H1 (cell line): ENCODE results near the gene PRG2. TPM values are rescaled to one million over a fixed set of nuclear protein-coding genes. Genes with fewer than 3 reads are reported as not detected.

Source experiments
- CTCF ChIA-PET: fragments of 300-600 bp; sonication (Branson Sonifier 250); formaldehyde crosslinking; loops from one replicate; lab custom pipeline; 2021; ENCODE audit not compliant: partially characterized antibody; lab: Charles Lee
- POLR2A ChIA-PET: fragments of 300-600 bp; sonication (Branson Sonifier 250); formaldehyde crosslinking; loops from one replicate; lab custom pipeline; 2021; ENCODE audit warnings: inconsistent platforms; ENCODE audit not compliant: partially characterized antibody; lab: Charles Lee
- DNase-seq, 2 experiments: peaks; one replicate each; pipeline versions ENCODE4 v3.0.0 to v3.0.0-alpha.2; 2010 to 2022; ENCODE audit warnings: low spot score in 2 of 2, low read depth in 1 of 2, mixed read lengths in 1 of 2
- FAIRE-seq: peaks from 2 replicates; lab custom pipeline; 2011; peaks lifted over from hg19 to GRCh38; lab: Jason Lieb, UNC
- H2AFZ ChIP-seq: 2 replicates; pipeline ENCODE4 v1.8.1; 2012; ENCODE audit warnings: low read length, inconsistent platforms
- H2AK5ac ChIP-seq: 2 replicates; pipeline ENCODE4 v1.6.1; 2013; ENCODE audit warnings: low read depth, low read length
- H2BK120ac ChIP-seq: replicated peaks from 2 replicates; pipeline ENCODE3; 2013; ENCODE audit warnings: low read depth, low read length, inconsistent platforms
- H2BK12ac ChIP-seq: 2 replicates; pipeline ENCODE4 v1.6.1; 2013; ENCODE audit warnings: low read depth, low read length
- H2BK15ac ChIP-seq: 2 replicates; pipeline ENCODE4 v1.6.1; 2013; ENCODE audit warnings: low read length
- H2BK20ac ChIP-seq: 2 replicates; pipeline ENCODE4 v1.6.1; 2013; ENCODE audit warnings: low read length
- H2BK5ac ChIP-seq: 2 replicates; pipeline ENCODE4 v1.6.1; 2013; ENCODE audit warnings: low read depth, low read length
- H3K14ac ChIP-seq: 2 replicates; pipeline ENCODE4 v1.6.1; 2013; ENCODE audit warnings: inconsistent platforms; ENCODE audit not compliant: insufficient read length
- H3K18ac ChIP-seq: 2 replicates; pipeline ENCODE4 v1.6.1; 2013; ENCODE audit warnings: low read length; ENCODE audit errors: extremely low read depth
- H3K23ac ChIP-seq: 2 replicates; pipeline ENCODE4 v1.6.1; 2013; ENCODE audit warnings: inconsistent platforms; ENCODE audit not compliant: insufficient read length
- H3K23me2 ChIP-seq: 2 replicates; pipeline ENCODE4 v1.6.1; 2013; ENCODE audit warnings: low read depth, low read length
- H3K27ac ChIP-seq: 2 replicates; pipeline ENCODE4 v1.6.1; 2011; ENCODE audit warnings: low read depth, low read length, inconsistent platforms
- H3K27me3 ChIP-seq, 4 experiments: replicated peaks in 1 of 4; 1 replicate in 1 of 4; 2 replicates in 3 of 4; pipeline versions ENCODE4 v1.6.1 to v1.8.1; 2011 to 2013; ENCODE audit warnings: low read length in 3 of 4, mild to moderate bottlenecking in 3 of 4, inconsistent platforms in 2 of 4, mixed read lengths in 2 of 4, moderate library complexity in 1 of 4; ENCODE audit not compliant: control insufficient read depth in 3 of 4, insufficient read depth in 3 of 4; ENCODE audit errors: extremely low read depth in 1 of 4
- H3K36me3 ChIP-seq, 4 experiments: 2 replicates each; pipeline versions ENCODE4 v1.6.1 to v1.8.1; 2011 to 2013; ENCODE audit warnings: mild to moderate bottlenecking in 4 of 4, low read length in 3 of 4, moderate library complexity in 2 of 4, control low read depth in 1 of 4, inconsistent platforms in 1 of 4; ENCODE audit not compliant: insufficient read depth in 4 of 4, control insufficient read depth in 2 of 4
- H3K4ac ChIP-seq: replicated peaks from 2 replicates; pipeline ENCODE3; 2013; ENCODE audit warnings: low read length, low read depth, mixed read lengths, inconsistent platforms; ENCODE audit not compliant: insufficient read length
- H3K4me1 ChIP-seq, 4 experiments: replicated peaks in 1 of 4; 1 replicate in 1 of 4; 2 replicates in 3 of 4; pipeline versions ENCODE4 v1.6.1 to v1.8.1; 2011 to 2013; ENCODE audit warnings: low read length in 3 of 4, inconsistent platforms in 2 of 4, mixed read lengths in 1 of 4; ENCODE audit not compliant: insufficient read depth in 4 of 4, control insufficient read depth in 3 of 4
- H3K4me2 ChIP-seq, 2 experiments: 2 replicates each; pipeline versions ENCODE4 v1.6.1 to v1.8.1; 2011 to 2013; ENCODE audit warnings: low read depth in 2 of 2, low read length in 2 of 2, control low read depth in 1 of 2, inconsistent platforms in 1 of 2, mild to moderate bottlenecking in 1 of 2; ENCODE audit not compliant: insufficient read depth in 1 of 2
- H3K4me3 ChIP-seq, 4 experiments: fragments of 200-600, 300-600 bp in 1 of 4; sonication (generic), shearing (Covaris generic), sonication (Bioruptor Twin) in 1 of 4; 2 replicates each; pipeline versions ENCODE4 v1.5.1 to v1.8.1; 2011 to 2016; ENCODE audit warnings: low read length in 4 of 4, low read depth in 3 of 4, control low read depth in 2 of 4, inconsistent platforms in 2 of 4, mild to moderate bottlenecking in 2 of 4, mixed read lengths in 1 of 4, moderate library complexity in 1 of 4; ENCODE audit not compliant: insufficient read depth in 2 of 4; ENCODE audit errors: extremely low read depth in 1 of 4
- H3K56ac ChIP-seq: replicated peaks from 2 replicates; pipeline ENCODE3; 2013; ENCODE audit warnings: low read depth, mild to moderate bottlenecking, mixed read lengths, low read length, inconsistent platforms; ENCODE audit not compliant: insufficient read length
- H3K79me1 ChIP-seq: 2 replicates; pipeline ENCODE4 v1.6.1; 2013; ENCODE audit warnings: low read depth, low read length, control low read depth
- H3K79me2 ChIP-seq, 2 experiments: 2 replicates each; pipeline versions ENCODE4 v1.6.1 to v1.8.1; 2012 to 2013; ENCODE audit warnings: low read length in 2 of 2, mild to moderate bottlenecking in 2 of 2, inconsistent platforms in 1 of 2; ENCODE audit not compliant: insufficient read depth in 2 of 2, control insufficient read depth in 1 of 2
- H3K9ac ChIP-seq, 4 experiments: replicated peaks in 1 of 4; 1 replicate in 1 of 4; 2 replicates in 3 of 4; pipeline versions ENCODE4 v1.6.1 to v1.8.1; 2011 to 2013; ENCODE audit warnings: low read depth in 3 of 4, low read length in 3 of 4, control low read depth in 2 of 4, mild to moderate bottlenecking in 2 of 4, moderate library complexity in 2 of 4, inconsistent platforms in 1 of 4; ENCODE audit errors: extremely low read depth in 1 of 4
- H3K9me3 ChIP-seq, 2 experiments: 2 replicates each; pipeline versions ENCODE4 v1.6.1 to v1.8.1; 2012 to 2013; ENCODE audit warnings: mild to moderate bottlenecking in 2 of 2, moderate library complexity in 2 of 2, control low read depth in 1 of 2, inconsistent platforms in 1 of 2, low read depth in 1 of 2, low read length in 1 of 2, mixed read lengths in 1 of 2; ENCODE audit not compliant: insufficient read depth in 2 of 2
- H4K20me1 ChIP-seq, 2 experiments: replicated peaks in 1 of 2; 2 replicates each; pipeline versions ENCODE3 to v1.8.1; 2011 to 2013; ENCODE audit warnings: inconsistent platforms in 2 of 2, low read length in 2 of 2, mild to moderate bottlenecking in 1 of 2; ENCODE audit not compliant: insufficient read depth in 2 of 2, control insufficient read depth in 1 of 2
- H4K5ac ChIP-seq: 2 replicates; pipeline ENCODE4 v1.6.1; 2013; ENCODE audit warnings: low read length, low read depth, mixed read lengths, inconsistent platforms; ENCODE audit not compliant: insufficient read length
- H4K8ac ChIP-seq: 2 replicates; pipeline ENCODE4 v1.8.0; 2013; ENCODE audit warnings: mild to moderate bottlenecking, moderate library complexity, low read length, inconsistent platforms; ENCODE audit not compliant: insufficient read depth; ENCODE audit errors: extremely low read depth
- H4K91ac ChIP-seq: replicated peaks from 2 replicates; pipeline ENCODE3; 2013; ENCODE audit warnings: low read length, mixed read lengths, inconsistent platforms; ENCODE audit not compliant: insufficient read length
- CTCF ChIP-seq, 3 experiments: IDR thresholded peaks; 1 replicate in 2 of 3; 2 replicates in 1 of 3; pipeline versions ENCODE4 v1.5.1 to v1.6.1; 2011; ENCODE audit warnings: low read length in 3 of 3, mild to moderate bottlenecking in 3 of 3, inconsistent platforms in 2 of 3, low read depth in 1 of 3, moderate library complexity in 1 of 3; ENCODE audit not compliant: insufficient read depth in 1 of 3; ENCODE audit errors: control extremely low read depth in 1 of 3
- NANOG ChIP-seq: IDR thresholded peaks from 2 replicates; pipeline ENCODE4 v1.6.1; 2011; ENCODE audit warnings: low read length, low read depth, mild to moderate bottlenecking, inconsistent platforms; ENCODE audit not compliant: insufficient read depth, poor library complexity, severe bottlenecking
- RAD21 ChIP-seq, 2 experiments: IDR thresholded peaks in 1 of 2; conservative IDR thresholded peaks in 1 of 2; 2 replicates each; pipeline ENCODE4 v1.6.1; 2011; ENCODE audit warnings: low read depth in 2 of 2, low read length in 2 of 2, improper control_type of control experiment in 1 of 2, inconsistent platforms in 1 of 2, mild to moderate bottlenecking in 1 of 2, moderate library complexity in 1 of 2
- WGBS, 2 experiments: shearing (Covaris generic) in 1 of 2; methylation state at CpG; one replicate each; pipeline versions ENCODE4 v1.1.6 to v1.1.7; 2013 to 2015; ENCODE audit warnings: low lambda C conversion rate in 2 of 2, mixed read lengths in 2 of 2, inconsistent platforms in 1 of 2, low coverage in 1 of 2, missing lambda C conversion rate in 1 of 2; ENCODE audit not compliant: insufficient replicate concordance in 2 of 2, insufficient coverage in 1 of 2, insufficient read length in 1 of 2; ENCODE audit errors: extremely low coverage in 1 of 2, missing lambda C conversion rate in 1 of 2; 5-methylcytosine and 5-hydroxymethylcytosine counted together
- polyA plus RNA-seq, 7 experiments: library from polyadenylated mRNA; depleted of rRNA in 3 of 7; stranded (reverse) in 5 of 7; unstranded in 2 of 7; fragments of >200 nt in 5 of 7; fragments of 200-250 nt in 2 of 7; gene quantifications; 1 replicate in 5 of 7; 2 replicates in 1 of 7; 4 replicates in 1 of 7; pipeline versions ENCODE4 v1.2.1 to v1.2.3, GENCODE V29; 2011 to 2013; ENCODE audit warnings: missing spikeins in 2 of 7, mixed read lengths in 2 of 7
- total RNA-seq: library from RNA; stranded (reverse); fragmentation: NEBNext Ultra II Directional; extraction: Animal tissue kit (Norgen Biotek cat#: 25700); gene quantifications from 2 replicates; pipeline ENCODE4 v1.2.1, GENCODE V29; 2021

PRG2 gene
- total and polyA plus RNA-seq, 2 of the 8 experiments (the other 6 are each of a cell fraction or from before 2014, with no cell fraction given): 0.32 TPM; not detected in 1

GRCh38 chr11:57430952-57431351 is 40.5 kb upstream of the PRG2 start:
- POLR2A ChIA-PET: interaction anchor here (1.0 to 1.2 kb wide), 3 partner anchors 12 to 106 kb away, joined by 3 to 4 read pairs (median 3); partner anchors contain the start of genes RTN4RL2 and TNKS1BP1

More at GRCh38 chr11:57430952-57431351, 40.5 kb upstream of the PRG2 start:
- H3K27me3 ChIP-seq: peaks cover 0 to 11% (median 4%) of the 10 kb centered on the region in 4 experiments; a peak in 5 of 7 replicates
- DNase-seq: no peak
- no peaks in the 10 kb centered on the region for H3K9me3 ChIP-seq
- no peak overlapping the region for H3K4me3 ChIP-seq
- H2BK5ac ChIP-seq: 0 out of 2 replicates have a peak overlapping the region, but pooled peaks have one; percentile 28
- no peak for FAIRE-seq
- H3K4me1 ChIP-seq: peaks cover 0 to 11% (median 5%) of the 10 kb centered on the region in 4 experiments; a peak in 6 of 7 replicates
- CTCF ChIA-PET: interaction anchor here (0.7 to 10.1 kb wide), 16 partner anchors 9 to 106 kb away, joined by 3 to 68 read pairs (median 4); no protein-coding TSS in a partner anchor
- H3K14ac ChIP-seq: no peak overlapping the region
- no peak overlapping the region for H3K9ac ChIP-seq
- TF ChIP-seq CTCF (IDR thresholded peaks at IDR 0.05; ENCODE audit: control extremely low read depth in 1 of 3, insufficient read depth in 1 of 3, low read depth in 1 of 3, low read length in 3 of 3): peak; percentile 11 to 23 (median 21); a peak in 3 of 4 replicates
- TF ChIP-seq NANOG: no peak
- TF ChIP-seq RAD21 (IDR thresholded peaks at IDR 0.05 in 1 of 2, conservative IDR thresholded peaks at IDR 0.05 in 1 of 2; ENCODE audit: low read depth in 2 of 2, low read length in 2 of 2): 0 out of 4 replicates have a peak, but pooled peaks of 1 of the 2 experiments have one; percentile 10
- H3K23ac ChIP-seq: no peak overlapping the region
- WGBS, 2 experiments: 73% methylated on average over 1 of the region's 1 CpG; no CpG with 5 or more reads in 1 of the 2 experiments
- no peak overlapping the region for H3K4ac ChIP-seq
- no peak overlapping the region for H3K18ac ChIP-seq
- H2AFZ ChIP-seq: no peak overlapping the region; the same call in 1 of the 2 replicates
- no peak overlapping the region for H4K5ac ChIP-seq
- H2AK5ac ChIP-seq: no peak overlapping the region
- no peak overlapping the region for H4K91ac ChIP-seq
- H3K56ac ChIP-seq: no peak overlapping the region
- no peak overlapping the region for H3K4me2 ChIP-seq
- no peaks in the 10 kb centered on the region for H3K36me3 ChIP-seq
- H2BK15ac ChIP-seq: no peak overlapping the region
- no peaks in the 10 kb centered on the region for H3K79me2 ChIP-seq
- H3K23me2 ChIP-seq: no peaks in the 10 kb centered on the region; the same call in 1 of the 2 replicates
- H4K20me1 ChIP-seq: no peaks in the 10 kb centered on the region
- no peak overlapping the region for H2BK120ac ChIP-seq
- no peak overlapping the region for H2BK20ac ChIP-seq
- no peak overlapping the region for H2BK12ac ChIP-seq
- H3K27ac ChIP-seq: no peak overlapping the region
- no peak overlapping the region for H4K8ac ChIP-seq
- no peaks in the 10 kb centered on the region for H3K79me1 ChIP-seq
